T-helper 2 cell treated with Interferon-gamma antibody and Interleukin-4, amounts not matched to agents 100 ng/mL and 5 ng/mL, for 36 hours (primary cell): ENCODE measurements around the gene ADAMTS18. TPM values are rescaled to one million over a fixed set of nuclear protein-coding genes. Genes with fewer than 3 reads are reported as not detected.

ENCODE experiments used
- intact Hi-C: fragments of 100-400 bp; cut with micrococcal nuclease; formaldehyde crosslinking; loops from one replicate; pipeline ENCODE4 v1.15.1; 2023
- total RNA-seq: library from RNA; stranded (reverse); gene quantifications from 2 replicates; pipeline ENCODE4 v1.2.3, GENCODE V29; 2022

Gene ADAMTS18
- total RNA-seq, 1 donor from 2014 or later = not detected

DNA sequence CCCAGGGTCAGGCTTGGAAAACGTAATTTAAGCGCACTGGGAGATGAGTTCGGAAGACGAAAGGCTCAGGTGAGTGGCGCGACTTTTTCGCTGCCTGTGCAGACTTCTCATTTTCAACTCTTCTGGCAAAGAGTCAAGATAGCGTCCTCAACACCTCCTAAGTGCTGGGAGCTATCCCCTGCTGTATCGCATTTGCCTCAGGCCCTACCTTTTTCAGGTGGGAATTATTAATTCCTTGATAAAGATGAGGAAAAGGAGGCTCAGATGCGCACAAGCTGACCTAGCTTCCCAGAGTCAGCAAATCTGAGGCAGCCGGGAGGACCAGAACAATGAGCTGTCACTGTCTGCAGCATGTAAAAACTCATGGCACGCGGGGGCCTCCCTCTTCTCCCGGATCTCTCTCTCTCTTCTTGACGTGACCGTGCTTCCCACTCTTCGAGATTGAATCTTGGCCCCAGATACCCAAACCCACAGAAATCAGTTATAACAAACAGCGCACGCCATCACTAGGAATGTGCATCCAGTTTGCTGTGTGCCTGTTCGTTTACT lies 512 bp upstream of the ADAMTS18 start:
- intact Hi-C loops = loop anchor here (10.0 kb wide), 1 partner anchor 149 kb away; no protein-coding TSS in a partner anchor

GRCh38 chr16:77434022-77434529 lies 758 bp downstream of the ADAMTS18 start:
- intact Hi-C loops = loop anchor here (10.0 kb wide), 1 partner anchor 151 kb away; no protein-coding TSS in a partner anchor

DNA sequence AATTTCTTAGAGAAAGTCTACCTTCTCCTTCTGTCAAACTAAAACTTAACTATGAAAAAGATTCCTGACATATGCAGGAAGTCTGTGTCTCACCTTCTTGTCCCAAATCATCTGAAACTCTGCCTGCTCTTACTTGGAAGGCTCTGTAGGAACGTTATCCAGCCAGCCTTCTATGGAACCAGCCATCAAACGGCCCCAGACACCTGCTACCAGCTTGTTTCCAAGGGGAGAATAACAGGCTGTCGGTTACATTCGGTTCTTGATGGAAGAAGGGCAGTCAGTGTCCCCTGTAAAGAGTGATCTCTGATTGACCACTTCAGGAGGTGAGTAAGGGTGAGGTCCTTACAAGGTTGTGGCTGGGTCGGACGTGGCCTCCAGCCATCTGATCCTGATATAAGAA lies 1.7 kb downstream of the ADAMTS18 start:
- intact Hi-C loops = loop anchor here (10.0 kb wide), 1 partner anchor 152 kb away; no protein-coding TSS in a partner anchor

DNA sequence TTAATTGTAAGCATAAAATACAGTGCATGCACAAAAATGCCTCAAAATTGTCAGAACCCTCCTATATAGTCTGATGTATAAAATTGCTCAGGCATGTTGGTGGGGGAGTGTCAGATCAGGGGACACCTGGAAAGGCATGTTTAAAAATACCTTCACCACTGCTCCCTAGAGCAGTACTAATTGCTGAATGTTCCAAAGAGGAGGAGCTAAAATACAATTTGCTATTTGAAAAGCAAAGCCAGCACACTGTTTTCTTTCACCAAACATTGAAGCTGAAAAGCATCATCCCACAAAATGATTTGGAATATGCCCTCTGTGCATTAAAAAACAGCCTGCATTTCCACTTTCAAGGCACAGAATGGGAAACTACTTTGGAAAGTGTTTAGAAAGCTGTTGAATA lies 2.6 kb downstream of the ADAMTS18 start:
- intact Hi-C loops = loop anchor here (10.0 kb wide), 1 partner anchor 153 kb away; no protein-coding TSS in a partner anchor

DNA sequence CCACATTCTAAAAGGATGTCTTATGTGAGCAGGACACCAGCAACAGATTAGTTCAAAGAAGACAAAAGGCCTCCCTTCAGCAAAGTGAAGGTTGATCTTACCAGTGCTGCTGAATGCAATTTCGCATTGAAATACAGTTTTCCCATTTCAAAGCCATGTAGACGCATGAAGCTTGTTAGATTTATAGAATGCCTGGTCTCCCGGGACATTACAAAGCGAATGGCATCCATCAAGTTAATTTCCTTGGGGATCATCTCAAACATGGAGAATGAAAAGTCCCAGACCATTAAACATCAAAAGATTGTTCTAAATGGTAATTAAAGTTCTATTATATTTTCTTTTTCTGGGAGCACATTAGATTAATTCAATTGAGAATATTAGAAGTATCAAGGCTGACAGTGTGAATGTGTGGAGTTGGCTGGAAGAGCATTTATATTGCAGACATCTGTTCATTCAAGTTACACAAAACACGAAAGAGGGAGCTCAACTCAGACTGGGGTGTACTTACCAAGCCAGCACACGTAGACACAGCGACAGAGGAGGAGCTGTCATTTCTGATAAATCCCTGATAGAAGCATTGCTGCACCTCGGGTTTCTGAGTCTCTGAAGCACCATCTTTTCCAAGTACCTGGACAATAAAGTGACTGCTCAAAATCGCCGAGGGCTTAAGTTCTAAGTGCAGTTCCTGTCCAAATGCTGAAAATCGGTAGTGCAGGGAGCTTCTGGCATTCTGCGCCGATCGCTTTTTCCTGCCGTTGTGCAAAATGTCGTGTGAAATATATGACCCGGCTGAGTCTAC lies 3.8 kb downstream of the ADAMTS18 start:
- intact Hi-C loops = loop anchor here (10.0 kb wide), 1 partner anchor 154 kb away; no protein-coding TSS in a partner anchor

- intact Hi-C loops = loop anchor here (10.0 kb wide), 1 partner anchor 154 kb away; no protein-coding TSS in a partner anchor
Observed at GRCh38 chr16:77430360-77430759, 4.5 kb downstream of the ADAMTS18 start.

DNA sequence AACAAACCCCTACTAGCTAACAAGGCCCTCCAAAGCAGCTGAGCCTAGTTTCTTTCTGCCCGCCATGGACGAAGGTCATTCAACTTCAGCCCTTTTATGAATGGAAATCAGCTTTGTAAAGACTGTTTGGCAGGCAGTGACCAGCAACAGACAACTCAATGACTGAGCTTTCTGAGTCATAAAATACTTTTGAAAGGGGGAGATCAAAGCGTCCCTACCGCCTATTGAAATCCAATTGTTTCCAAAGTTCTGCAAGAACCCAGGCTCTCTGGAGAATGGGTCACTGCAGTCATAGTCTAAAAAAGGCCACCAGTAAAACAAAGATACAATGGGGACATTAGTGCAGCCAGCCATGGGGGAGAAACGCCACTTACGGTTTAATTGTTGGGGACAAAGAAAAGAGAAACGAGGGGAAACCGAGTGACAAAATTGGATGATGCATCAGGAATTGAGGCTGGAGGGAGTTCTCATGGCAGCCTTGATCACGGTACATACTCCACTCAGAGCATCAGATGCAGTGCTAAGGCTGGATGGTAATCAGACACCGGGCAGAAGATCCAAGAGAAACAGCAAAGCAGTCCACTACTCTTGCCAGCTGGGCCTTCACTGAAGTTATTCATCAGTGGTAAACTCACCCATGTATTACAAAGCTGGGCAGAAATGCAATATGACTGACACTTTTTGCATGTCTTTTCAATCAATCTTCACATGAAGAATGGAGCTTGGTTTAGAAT lies 9.8 kb downstream of the ADAMTS18 start:
- intact Hi-C loops = no loop called here

DNA sequence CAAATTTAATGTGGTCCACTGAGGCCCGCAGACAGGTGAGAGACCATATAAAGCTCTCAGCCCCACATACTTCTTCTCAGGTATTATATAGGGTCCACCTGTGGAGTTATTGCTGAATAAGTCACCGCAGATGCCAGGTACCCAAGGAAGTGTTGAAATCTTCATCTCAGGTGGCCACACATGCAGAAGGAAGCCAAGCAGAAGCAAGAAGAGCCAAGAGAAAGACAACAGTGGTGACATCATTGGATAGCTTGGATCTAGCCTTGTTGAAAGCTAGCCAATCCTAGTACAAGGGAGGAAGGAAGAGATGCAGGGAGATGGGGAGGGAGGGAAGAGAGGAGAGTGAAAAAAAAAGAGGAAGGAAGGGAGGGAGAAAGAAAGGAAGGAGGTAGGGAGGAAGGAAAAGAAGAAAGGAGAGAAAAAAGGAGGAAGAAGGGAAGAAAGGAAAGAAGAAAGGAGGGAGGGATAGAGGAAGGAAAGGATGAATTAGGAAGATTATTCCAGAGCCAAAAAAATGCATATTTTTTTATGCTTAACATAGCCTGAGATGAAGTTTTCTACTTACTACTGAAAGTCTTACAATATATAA lies 12.5 kb downstream of the ADAMTS18 start:
- intact Hi-C loops = no loop called here

DNA sequence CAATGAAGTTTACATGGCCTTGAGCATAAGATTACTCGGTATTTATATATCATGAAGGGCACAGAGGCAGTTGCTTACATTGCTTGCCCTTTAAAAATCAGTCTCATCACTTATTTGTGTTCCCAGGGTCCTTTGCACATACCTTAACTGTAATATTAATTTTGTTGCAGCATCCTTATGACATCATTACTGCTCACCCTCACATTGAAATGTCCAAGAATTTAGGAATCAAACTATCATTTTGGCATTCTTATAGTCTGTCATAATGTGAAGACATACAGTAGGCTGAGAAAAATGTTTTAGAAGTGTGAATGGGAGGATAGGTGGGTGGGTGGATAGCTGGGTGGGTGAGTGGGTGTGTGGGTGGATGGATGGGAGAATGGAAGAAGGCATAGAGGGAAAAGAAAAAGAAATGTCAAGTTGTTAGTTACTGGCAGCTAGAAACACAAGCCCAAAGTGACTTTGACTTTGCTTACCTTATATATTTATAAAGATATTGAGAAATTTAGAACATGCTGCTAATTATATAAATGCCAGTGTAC lies 17.8 kb downstream of the ADAMTS18 start:
- intact Hi-C loops = no loop called here

DNA sequence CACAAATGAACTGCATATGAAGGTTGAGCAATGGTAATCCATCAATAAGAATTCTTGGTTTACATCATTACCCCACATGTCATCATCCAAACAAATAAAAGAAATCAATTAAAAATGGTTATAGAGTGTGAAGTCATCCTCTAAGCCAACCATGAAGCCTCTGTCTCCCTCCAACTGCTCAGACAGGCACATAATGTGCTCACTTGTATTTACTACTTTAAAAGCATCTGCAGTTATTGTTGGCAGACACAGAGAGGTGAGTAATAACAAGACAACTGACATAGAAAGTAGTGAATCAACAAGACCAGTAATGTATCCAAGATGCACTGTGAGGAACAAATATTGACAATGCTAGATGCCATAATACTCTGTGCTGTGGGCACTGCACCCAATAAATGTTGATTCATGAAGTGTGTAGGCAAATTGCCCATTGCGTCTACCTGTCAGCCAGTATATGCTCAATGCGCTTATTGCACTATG lies 20.0 kb downstream of the ADAMTS18 start:
- intact Hi-C loops = no loop called here

DNA sequence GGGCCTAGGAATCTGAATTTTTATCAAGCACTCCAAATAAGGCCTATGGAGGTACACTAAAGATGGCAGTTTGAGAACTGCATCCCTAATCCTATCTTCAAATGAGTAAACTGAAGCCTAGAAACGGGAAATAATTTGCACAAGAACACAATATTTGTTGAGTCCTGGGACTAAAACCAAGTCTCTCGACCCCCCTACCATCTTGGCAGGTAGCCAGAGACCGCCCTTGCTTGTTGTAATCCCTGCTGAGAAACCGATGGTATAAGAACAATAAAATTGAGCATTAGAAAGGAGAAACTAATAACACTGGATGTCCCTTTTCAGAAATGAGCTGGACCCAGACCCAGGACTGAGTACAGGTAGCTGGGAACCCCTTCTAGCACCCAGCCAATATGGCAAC lies 24.4 kb downstream of the ADAMTS18 start:
- intact Hi-C loops = no loop called here

DNA sequence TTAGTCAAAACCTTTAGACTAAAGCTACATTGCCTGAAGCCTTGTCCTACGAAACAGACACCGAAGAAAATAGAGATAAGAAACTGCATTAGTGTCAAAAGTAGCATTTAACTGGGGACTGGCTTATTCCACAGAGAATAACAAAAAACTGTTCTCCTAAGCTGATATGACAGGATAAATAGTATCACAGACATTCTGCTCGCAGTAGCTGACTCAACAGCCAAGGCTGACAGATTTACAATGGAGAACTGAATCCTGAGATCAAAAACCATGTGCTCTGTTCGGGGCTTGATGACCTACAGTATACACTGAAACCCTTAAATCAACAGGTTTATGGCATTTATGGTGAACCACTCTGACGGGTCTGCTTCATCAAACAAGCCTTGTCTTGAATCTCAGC lies 25.5 kb downstream of the ADAMTS18 start:
- intact Hi-C loops = no loop called here

GRCh38 chr16:77408607-77409006 lies 26.2 kb downstream of the ADAMTS18 start:
- intact Hi-C loops = no loop called here

- intact Hi-C loops = no loop called here
Observed at GRCh38 chr16:77406680-77407079, 28.2 kb downstream of the ADAMTS18 start.

GRCh38 chr16:77404775-77405174 lies 30.1 kb downstream of the ADAMTS18 start:
- intact Hi-C loops = no loop called here

GRCh38 chr16:77403732-77404131 lies 31.1 kb downstream of the ADAMTS18 start:
- intact Hi-C loops = no loop called here

GRCh38 chr16:77402672-77403071 lies 32.2 kb downstream of the ADAMTS18 start:
- intact Hi-C loops = no loop called here

DNA sequence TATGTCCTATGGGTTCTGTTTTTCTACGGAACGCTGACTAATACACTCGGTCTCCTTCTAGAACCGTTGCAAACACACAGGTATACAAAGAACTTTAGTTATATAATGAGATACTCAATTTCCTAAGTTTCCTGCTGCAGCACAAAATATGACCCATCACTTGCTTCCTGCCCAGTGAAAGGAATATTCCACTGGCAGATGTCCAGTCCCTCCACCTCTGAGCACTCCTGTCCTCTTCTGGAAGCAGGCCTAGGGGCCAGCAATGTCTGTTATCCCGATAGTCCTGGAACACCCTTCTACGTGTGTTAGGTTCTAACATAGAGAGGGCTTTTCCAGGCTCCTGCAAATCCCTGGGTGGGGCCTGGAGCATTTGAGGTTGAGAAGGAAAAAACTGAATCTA lies 32.7 kb downstream of the ADAMTS18 start:
- intact Hi-C loops = no loop called here

- intact Hi-C loops = no loop called here
Observed at GRCh38 chr16:77399546-77399945, 35.3 kb downstream of the ADAMTS18 start.

GRCh38 chr16:77399066-77399465 lies 35.8 kb downstream of the ADAMTS18 start:
- intact Hi-C loops = no loop called here

- intact Hi-C loops = no loop called here
Observed at GRCh38 chr16:77398495-77398894, 36.3 kb downstream of the ADAMTS18 start.
